Measurements from ENCODE around the gene MCTP1.

Gene MCTP1

GRCh38 chr5:95134326-95134725 lies 150.6 kb downstream of the MCTP1 start:
- no peaks in the 10 kb centered on the region for H3K36me3 ChIP-seq (ENCODE audit: control insufficient read depth in 4 of 4, insufficient read depth in 4 of 4, low read length in 3 of 4)
- no peak overlapping the region for H3K4me3 ChIP-seq (ENCODE audit: control insufficient read depth in 1 of 7, extremely low read depth in 1 of 7, insufficient read depth in 4 of 7, low read depth in 2 of 7, low read length in 6 of 7)
- H3K27me3 ChIP-seq (replicated peaks in 2 of 5; ENCODE audit: control insufficient read depth in 4 of 5, insufficient read depth in 5 of 5, low read length in 4 of 5): no peaks in the 10 kb centered on the region
- H3K4me1 ChIP-seq (ENCODE audit: control extremely low read depth in 1 of 4, control insufficient read depth in 4 of 4, insufficient read depth in 4 of 4, low read length in 3 of 4): no peaks in the 10 kb centered on the region
- H3K9me3 ChIP-seq (ENCODE audit: control extremely low read depth in 1 of 5, control insufficient read depth in 4 of 5, insufficient read depth in 2 of 5, low read depth in 1 of 5, low read length in 4 of 5): peaks cover 0 to 1% (median 0%) of the 10 kb centered on the region in 5 experiments
- POLR2A ChIA-PET: no interaction called here
- CTCF ChIA-PET: no interaction called here
- H3K27ac ChIP-seq (ENCODE audit: insufficient read depth in 1 of 2, low read depth in 1 of 2, low read length in 2 of 2, poor library complexity in 1 of 2, severe bottlenecking in 2 of 2): no peak overlapping the region
- no peak for DNase-seq
- WGBS (ENCODE audit: insufficient coverage): 100% methylated on average over 3 of the region's 3 CpGs

- H3K27ac ChIP-seq (ENCODE audit: insufficient read depth in 1 of 2, low read depth in 1 of 2, low read length in 2 of 2, poor library complexity in 1 of 2, severe bottlenecking in 2 of 2): no peak overlapping the region
- H3K9me3 ChIP-seq (ENCODE audit: control extremely low read depth in 1 of 5, control insufficient read depth in 4 of 5, insufficient read depth in 2 of 5, low read depth in 1 of 5, low read length in 4 of 5): peaks cover 0 to 1% (median 0%) of the 10 kb centered on the region in 5 experiments
- no CpG with 5 or more reads among the region's 1 CpG for WGBS (ENCODE audit: insufficient coverage)
- POLR2A ChIA-PET: no interaction called here
- CTCF ChIA-PET: no interaction called here
- no peaks in the 10 kb centered on the region for H3K4me1 ChIP-seq (ENCODE audit: control extremely low read depth in 1 of 4, control insufficient read depth in 4 of 4, insufficient read depth in 4 of 4, low read length in 3 of 4)
- no peak for DNase-seq
- H3K36me3 ChIP-seq (ENCODE audit: control insufficient read depth in 4 of 4, insufficient read depth in 4 of 4, low read length in 3 of 4): no peaks in the 10 kb centered on the region
- H3K27me3 ChIP-seq (replicated peaks in 2 of 5; ENCODE audit: control insufficient read depth in 4 of 5, insufficient read depth in 5 of 5, low read length in 4 of 5): no peaks in the 10 kb centered on the region
- no peak overlapping the region for H3K4me3 ChIP-seq (ENCODE audit: control insufficient read depth in 1 of 7, extremely low read depth in 1 of 7, insufficient read depth in 4 of 7, low read depth in 2 of 7, low read length in 6 of 7)
Measured at GRCh38 chr5:95132096-95132495, 152.8 kb downstream of the MCTP1 start.

GRCh38 chr5:95130941-95131340 lies 154.0 kb downstream of the MCTP1 start:
- Histone ChIP-seq H3K27ac (ENCODE audit: insufficient read depth in 1 of 2, low read depth in 1 of 2, low read length in 2 of 2, poor library complexity in 1 of 2, severe bottlenecking in 2 of 2) (no peak overlapping the region), H3K4me1 (ENCODE audit: control extremely low read depth in 1 of 4, control insufficient read depth in 4 of 4, insufficient read depth in 4 of 4, low read length in 3 of 4) (no peaks in the 10 kb centered on the region), H3K27me3 (replicated peaks in 2 of 5; ENCODE audit: control insufficient read depth in 4 of 5, insufficient read depth in 5 of 5, low read length in 4 of 5) (no peaks in the 10 kb centered on the region), H3K4me3 (ENCODE audit: control insufficient read depth in 1 of 7, extremely low read depth in 1 of 7, insufficient read depth in 4 of 7, low read depth in 2 of 7, low read length in 6 of 7) (no peak overlapping the region), H3K36me3 (ENCODE audit: control insufficient read depth in 4 of 4, insufficient read depth in 4 of 4, low read length in 3 of 4) (no peaks in the 10 kb centered on the region), H3K9me3 (ENCODE audit: control extremely low read depth in 1 of 5, control insufficient read depth in 4 of 5, insufficient read depth in 2 of 5, low read depth in 1 of 5, low read length in 4 of 5) (peaks cover 0 to 1% (median 0%) of the 10 kb centered on the region in 5 experiments)
- DNase-seq: peak in 2 of 3 donors; percentile 71 to 74
- ChIA-PET POLR2A (no interaction called here), CTCF (no interaction called here)
- no CpG with 5 or more reads among the region's 3 CpGs for WGBS (ENCODE audit: insufficient coverage)

GRCh38 chr5:95124731-95125130 lies 160.2 kb downstream of the MCTP1 start:
- DNase-seq: no peak
- CTCF ChIA-PET: no interaction called here
- no peak overlapping the region for H3K4me3 ChIP-seq (ENCODE audit: control insufficient read depth in 1 of 7, extremely low read depth in 1 of 7, insufficient read depth in 4 of 7, low read depth in 2 of 7, low read length in 6 of 7)
- no peaks in the 10 kb centered on the region for H3K9me3 ChIP-seq (ENCODE audit: control extremely low read depth in 1 of 5, control insufficient read depth in 4 of 5, insufficient read depth in 2 of 5, low read depth in 1 of 5, low read length in 4 of 5)
- no peaks in the 10 kb centered on the region for H3K36me3 ChIP-seq (ENCODE audit: control insufficient read depth in 4 of 4, insufficient read depth in 4 of 4, low read length in 3 of 4)
- POLR2A ChIA-PET: interaction anchor here (0.6 kb wide), 1 partner anchor 150 kb away, joined by 3 read pairs; no protein-coding TSS in a partner anchor
- no CpG with 5 or more reads among the region's 1 CpG for WGBS (ENCODE audit: insufficient coverage)
- H3K27ac ChIP-seq (ENCODE audit: insufficient read depth in 1 of 2, low read depth in 1 of 2, low read length in 2 of 2, poor library complexity in 1 of 2, severe bottlenecking in 2 of 2): no peak overlapping the region
- no peaks in the 10 kb centered on the region for H3K4me1 ChIP-seq (ENCODE audit: control extremely low read depth in 1 of 4, control insufficient read depth in 4 of 4, insufficient read depth in 4 of 4, low read length in 3 of 4)
- no peaks in the 10 kb centered on the region for H3K27me3 ChIP-seq (replicated peaks in 2 of 5; ENCODE audit: control insufficient read depth in 4 of 5, insufficient read depth in 5 of 5, low read length in 4 of 5)

- H3K4me3 ChIP-seq (ENCODE audit: control insufficient read depth in 1 of 7, extremely low read depth in 1 of 7, insufficient read depth in 4 of 7, low read depth in 2 of 7, low read length in 6 of 7): no peak overlapping the region
- CTCF ChIA-PET: interaction anchor here (0.5 kb wide), 1 partner anchor 174 kb away, joined by 3 read pairs; no protein-coding TSS in a partner anchor
- no peaks in the 10 kb centered on the region for H3K9me3 ChIP-seq (ENCODE audit: control extremely low read depth in 1 of 5, control insufficient read depth in 4 of 5, insufficient read depth in 2 of 5, low read depth in 1 of 5, low read length in 4 of 5)
- no peak overlapping the region for H3K27ac ChIP-seq (ENCODE audit: insufficient read depth in 1 of 2, low read depth in 1 of 2, low read length in 2 of 2, poor library complexity in 1 of 2, severe bottlenecking in 2 of 2)
- DNase-seq: no peak
- WGBS (ENCODE audit: insufficient coverage): no CpG with 5 or more reads among the region's 2 CpGs
- no peaks in the 10 kb centered on the region for H3K27me3 ChIP-seq (replicated peaks in 2 of 5; ENCODE audit: control insufficient read depth in 4 of 5, insufficient read depth in 5 of 5, low read length in 4 of 5)
- POLR2A ChIA-PET: no interaction called here
- H3K36me3 ChIP-seq (ENCODE audit: control insufficient read depth in 4 of 4, insufficient read depth in 4 of 4, low read length in 3 of 4): no peaks in the 10 kb centered on the region
- H3K4me1 ChIP-seq (ENCODE audit: control extremely low read depth in 1 of 4, control insufficient read depth in 4 of 4, insufficient read depth in 4 of 4, low read length in 3 of 4): no peaks in the 10 kb centered on the region
Measured at GRCh38 chr5:95124101-95124500, 160.8 kb downstream of the MCTP1 start.

- Histone ChIP-seq H3K9me3 (ENCODE audit: control extremely low read depth in 1 of 5, control insufficient read depth in 4 of 5, insufficient read depth in 2 of 5, low read depth in 1 of 5, low read length in 4 of 5) (peaks cover 0 to 2% (median 0%) of the 10 kb centered on the region in 5 experiments), H3K4me3 (ENCODE audit: control insufficient read depth in 1 of 7, extremely low read depth in 1 of 7, insufficient read depth in 4 of 7, low read depth in 2 of 7, low read length in 6 of 7) (no peak overlapping the region), H3K36me3 (ENCODE audit: control insufficient read depth in 4 of 4, insufficient read depth in 4 of 4, low read length in 3 of 4) (no peaks in the 10 kb centered on the region), H3K4me1 (ENCODE audit: control extremely low read depth in 1 of 4, control insufficient read depth in 4 of 4, insufficient read depth in 4 of 4, low read length in 3 of 4) (peaks cover 0 to 2% (median 0%) of the 10 kb centered on the region in 4 experiments), H3K27me3 (replicated peaks in 2 of 5; ENCODE audit: control insufficient read depth in 4 of 5, insufficient read depth in 5 of 5, low read length in 4 of 5) (no peaks in the 10 kb centered on the region), H3K27ac (ENCODE audit: insufficient read depth in 1 of 2, low read depth in 1 of 2, low read length in 2 of 2, poor library complexity in 1 of 2, severe bottlenecking in 2 of 2) (no peak overlapping the region)
- ChIA-PET POLR2A (no interaction called here), CTCF (no interaction called here)
- WGBS (ENCODE audit: insufficient coverage): no CpG with 5 or more reads among the region's 1 CpG
- DNase-seq: no peak
Measured at GRCh38 chr5:95114902-95115301, 170.0 kb downstream of the MCTP1 start.

GRCh38 chr5:95114305-95114704 lies 170.6 kb downstream of the MCTP1 start:
- 97% methylated on average over 4 of the region's 4 CpGs for WGBS (ENCODE audit: insufficient coverage)
- Histone ChIP-seq H3K4me3 (ENCODE audit: control insufficient read depth in 1 of 7, extremely low read depth in 1 of 7, insufficient read depth in 4 of 7, low read depth in 2 of 7, low read length in 6 of 7) (no peak overlapping the region), H3K27ac (ENCODE audit: insufficient read depth in 1 of 2, low read depth in 1 of 2, low read length in 2 of 2, poor library complexity in 1 of 2, severe bottlenecking in 2 of 2) (no peak overlapping the region), H3K9me3 (ENCODE audit: control extremely low read depth in 1 of 5, control insufficient read depth in 4 of 5, insufficient read depth in 2 of 5, low read depth in 1 of 5, low read length in 4 of 5) (peaks cover 0 to 2% (median 0%) of the 10 kb centered on the region in 5 experiments), H3K27me3 (replicated peaks in 2 of 5; ENCODE audit: control insufficient read depth in 4 of 5, insufficient read depth in 5 of 5, low read length in 4 of 5) (no peaks in the 10 kb centered on the region), H3K4me1 (ENCODE audit: control extremely low read depth in 1 of 4, control insufficient read depth in 4 of 4, insufficient read depth in 4 of 4, low read length in 3 of 4) (peaks cover 0 to 3% (median 0%) of the 10 kb centered on the region in 4 experiments), H3K36me3 (ENCODE audit: control insufficient read depth in 4 of 4, insufficient read depth in 4 of 4, low read length in 3 of 4) (no peaks in the 10 kb centered on the region)
- POLR2A ChIA-PET: no interaction called here
- DNase-seq: no peak
- CTCF ChIA-PET: no interaction called here
